ENCODE results near the gene DCTN3.

DNA sequence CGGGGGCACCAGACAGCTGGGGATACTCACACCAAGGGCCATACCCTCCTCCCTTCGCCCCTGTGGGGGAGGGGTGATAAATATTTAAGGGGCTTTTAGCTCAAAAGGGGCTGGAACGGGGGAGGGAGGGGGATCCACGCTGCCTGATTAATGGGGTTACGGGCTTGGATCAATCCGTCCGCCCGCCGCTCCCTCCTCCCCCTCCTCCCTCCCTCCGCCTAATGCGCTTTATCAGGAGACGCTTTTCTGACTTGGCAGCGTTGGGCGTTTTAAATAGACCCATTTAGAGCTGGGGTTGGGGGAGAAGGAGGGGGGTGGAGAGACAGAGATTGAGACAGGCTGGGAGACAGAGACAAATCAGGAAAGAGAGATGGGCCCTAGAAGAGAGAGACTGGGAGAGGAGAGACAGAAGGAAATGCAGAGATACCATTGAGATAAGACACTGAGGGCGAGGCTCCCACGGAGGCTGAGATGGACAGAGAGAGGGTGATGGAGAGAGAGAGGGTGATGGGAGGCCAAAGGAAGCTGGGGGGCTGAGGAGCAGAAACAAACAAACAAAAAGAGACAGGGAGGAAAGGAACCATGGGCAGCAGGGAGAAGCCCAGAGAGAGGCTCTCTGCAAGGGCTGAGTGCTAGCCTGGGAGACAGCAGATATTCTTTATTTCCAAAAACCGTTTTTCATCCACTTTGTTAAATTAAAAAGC is 41.0 kb downstream of the DCTN3 start:
- TF ChIP-seq, protein P1, sequence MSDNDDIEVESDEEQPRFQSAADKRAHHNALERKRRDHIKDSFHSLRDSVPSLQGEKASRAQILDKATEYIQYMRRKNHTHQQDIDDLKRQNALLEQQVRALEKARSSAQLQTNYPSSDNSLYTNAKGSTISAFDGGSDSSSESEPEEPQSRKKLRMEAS (IDR thresholded peaks at IDR 0.05) = no peak
- TF ChIP-seq FOXM1 (IDR thresholded peaks at IDR 0.05; ENCODE audit: borderline replicate concordance, low read depth) (no peak), TAF1 (IDR thresholded peaks at IDR 0.05; ENCODE audit: low read depth) (no peak), YY1 (IDR thresholded peaks at IDR 0.05; ENCODE audit: low read depth) (no peak), RAD21 (IDR thresholded peaks at IDR 0.05; ENCODE audit: low read depth) (no peak), ZBTB7A (IDR thresholded peaks at IDR 0.05; ENCODE audit: low read depth) (no peak), CEBPB (IDR thresholded peaks at IDR 0.05) (no peak), EP300 (IDR thresholded peaks at IDR 0.05; ENCODE audit: borderline replicate concordance) (no peak)

Data from Ishikawa (cell line).